GM19468 (cell line): ENCODE measurements around the gene NOLC1.
A peak's percentile ranks its signal among the peaks of the same experiment; 100 is the strongest.

Experiments
- ATAC-seq: cut with Tn5 transposase; IDR thresholded peaks from one replicate; pipeline ENCODE4 v1.9.1; 2021; ENCODE audit warnings: mild to moderate bottlenecking, moderate library complexity, moderate number of reproducible peaks; ENCODE audit not compliant: unreplicated experiment; ENCODE audit errors: extremely low read depth

The NOLC1 gene

DNA sequence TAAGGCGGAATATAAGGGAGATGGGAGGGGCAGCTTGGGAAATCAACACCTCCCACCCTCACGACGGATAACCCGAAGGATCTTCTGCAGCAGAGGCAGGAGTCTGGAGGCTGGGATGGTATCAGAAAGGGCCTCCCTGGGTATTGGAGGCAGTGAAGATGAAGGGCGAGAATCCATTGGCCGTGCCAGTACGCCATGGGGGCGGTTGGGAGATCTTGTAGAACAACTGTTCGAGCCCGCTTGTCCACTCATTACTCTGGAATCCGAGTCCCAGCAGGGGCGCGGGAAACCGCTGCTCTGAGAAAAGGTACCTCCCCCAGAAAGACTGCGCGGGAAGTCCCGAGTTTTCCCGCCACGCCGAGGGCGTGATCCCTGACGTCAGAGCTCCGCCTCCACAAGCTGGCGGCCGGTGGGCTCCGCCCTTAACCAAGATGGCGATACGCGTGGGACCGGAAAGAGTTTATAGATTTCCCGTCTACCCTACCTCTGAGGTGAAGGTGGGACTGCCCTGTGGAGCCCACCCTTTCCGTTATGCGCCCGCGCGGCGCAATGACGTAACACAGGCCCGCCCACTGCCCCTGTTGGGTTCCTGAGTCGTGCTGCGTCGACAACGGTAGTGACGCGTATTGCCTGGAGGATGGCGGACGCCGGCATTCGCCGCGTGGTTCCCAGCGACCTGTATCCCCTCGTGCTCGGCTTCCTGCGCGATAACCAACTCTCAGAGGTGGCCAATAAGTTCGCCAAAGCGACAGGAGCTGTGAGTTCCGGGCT is at the start of gene NOLC1:
TSS of gene NOLC1 (plus strand) at position 616 of the 771 bp plus-strand sequence. CDS start at position 638, 22 bp downstream.
- peak; percentile 94 for ATAC-seq

DNA sequence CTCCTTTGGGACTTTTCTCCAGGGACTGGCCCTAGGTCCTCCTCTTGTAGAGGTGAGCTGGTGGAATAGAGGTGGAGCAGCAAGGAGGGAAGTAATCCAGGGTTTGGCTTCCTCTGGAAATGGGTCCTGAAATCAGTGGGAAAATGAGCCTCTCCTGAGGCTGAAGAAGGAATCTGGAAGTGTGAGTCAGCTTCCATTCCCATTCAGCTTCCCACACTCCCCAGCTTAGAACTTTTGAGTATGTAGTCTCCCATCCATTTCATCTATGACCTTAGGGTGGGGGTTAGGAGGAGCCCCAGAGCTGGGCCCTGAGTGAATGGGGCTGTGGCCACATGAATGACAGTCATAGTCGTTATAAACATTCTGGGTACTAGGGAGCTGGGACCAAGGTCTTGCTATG is 49.8 kb upstream of the NOLC1 start:
- no peak for ATAC-seq

DNA sequence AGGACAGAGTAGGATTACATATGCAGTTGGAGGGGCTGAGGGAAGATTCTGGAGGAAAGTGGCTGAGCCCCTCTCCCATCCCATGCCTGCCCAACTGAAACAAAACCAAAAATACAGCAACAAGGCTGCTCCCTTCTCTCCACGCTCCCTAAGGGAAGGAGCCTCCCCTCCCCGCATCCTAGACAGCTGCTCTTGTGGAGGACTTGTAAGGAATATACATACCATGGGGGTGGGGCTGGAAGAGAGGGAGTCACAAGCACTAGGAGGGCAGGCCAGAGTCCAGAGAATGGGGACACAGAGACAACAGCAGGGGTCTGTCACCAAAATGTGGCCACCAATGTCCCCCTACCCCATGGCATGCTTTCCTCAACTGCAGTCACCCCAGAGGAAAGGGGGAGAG is 45.2 kb upstream of the NOLC1 start:
- ATAC-seq: no peak

DNA sequence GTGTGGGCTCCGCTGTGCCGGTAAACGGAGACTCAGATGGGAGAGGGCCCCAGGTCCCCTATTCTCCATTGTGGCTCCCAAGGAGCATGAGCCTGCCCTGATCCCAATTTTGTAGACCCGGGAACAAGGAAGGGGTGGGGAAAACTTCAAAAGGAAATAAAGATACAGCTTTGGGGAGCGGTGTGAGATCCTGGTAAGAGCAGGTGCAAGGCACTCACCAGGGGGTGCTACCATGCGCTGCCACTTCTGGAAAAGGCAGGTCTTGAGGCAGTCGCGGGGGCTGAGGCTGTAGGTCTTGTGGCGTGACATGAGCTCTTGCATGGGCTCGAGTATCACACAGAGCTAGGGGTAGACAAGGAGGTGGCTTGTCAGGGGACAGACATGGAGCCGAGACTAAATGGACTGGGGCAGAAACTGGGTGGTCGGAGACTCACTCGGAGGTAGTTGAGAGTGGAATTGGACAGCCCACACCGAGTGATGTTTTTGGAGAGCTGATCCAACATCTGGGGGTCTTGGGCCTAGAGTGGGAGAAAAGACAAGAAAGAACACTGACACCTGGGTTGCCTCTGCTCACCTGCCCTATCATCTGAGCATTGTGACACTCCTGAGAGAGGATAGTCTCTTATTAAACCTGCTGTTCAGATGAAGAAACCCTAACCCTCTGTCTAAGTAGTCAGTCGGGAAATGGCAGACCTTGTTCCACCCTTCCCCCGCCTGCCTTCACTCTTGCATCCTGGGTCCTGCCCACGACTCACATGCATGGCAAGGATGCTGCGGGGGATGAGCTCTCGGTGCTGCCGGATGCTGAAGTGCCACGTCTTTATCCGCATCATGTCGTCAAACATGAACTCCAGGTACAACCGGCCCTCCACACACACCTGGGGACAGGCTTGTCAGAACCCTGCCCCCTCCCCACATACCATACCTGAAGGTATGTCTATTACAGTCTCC is 42.7 kb upstream of the NOLC1 start:
- no peak for ATAC-seq

DNA sequence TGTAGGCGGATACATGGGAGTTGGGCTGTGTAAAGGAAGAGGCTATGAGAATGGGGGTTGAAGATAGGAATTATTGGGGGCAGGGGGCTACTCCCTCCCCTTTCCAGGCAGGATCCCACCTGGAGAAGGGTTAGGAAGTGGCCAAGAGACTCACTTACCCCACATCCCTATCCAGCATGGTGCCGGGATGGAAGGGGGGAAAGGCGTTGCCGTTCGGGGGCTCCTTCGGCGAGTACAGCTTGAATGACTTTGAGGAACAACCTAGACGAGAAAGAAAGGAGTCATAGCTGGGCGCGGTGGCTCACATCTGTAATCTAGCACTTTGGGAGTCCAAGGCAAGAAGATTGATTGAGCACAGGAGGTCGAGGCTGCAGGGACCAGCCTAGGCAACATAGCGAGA is 40.9 kb upstream of the NOLC1 start:
- ATAC-seq: no peak

DNA sequence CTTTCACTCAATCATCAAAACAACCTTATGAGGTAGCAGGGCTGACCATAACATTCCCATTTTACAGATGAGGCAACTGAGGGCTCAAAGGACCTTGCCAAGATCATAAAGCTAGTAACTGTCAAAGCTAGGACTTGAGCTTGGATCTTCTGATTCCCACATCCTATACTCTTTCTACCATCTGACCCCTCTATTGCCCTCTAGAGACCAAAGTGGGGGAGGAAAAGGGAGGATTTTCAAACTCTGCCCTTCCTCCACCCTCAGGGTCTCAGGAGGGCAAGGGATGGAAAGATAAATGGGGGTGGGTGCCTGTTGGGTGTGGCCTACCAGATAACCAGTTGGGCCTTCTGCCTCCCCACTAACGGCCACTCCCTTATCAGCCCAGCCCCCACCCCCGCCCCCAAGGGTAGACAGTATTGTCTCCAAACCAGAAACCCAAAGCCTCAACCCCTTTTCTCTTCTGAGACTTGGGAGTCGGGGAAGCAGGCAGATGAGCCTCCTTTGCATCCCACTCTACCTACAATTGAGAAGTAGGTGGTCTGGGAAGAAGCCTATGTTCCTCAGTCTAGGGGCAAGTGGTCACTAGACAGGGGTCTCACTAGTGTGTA is 39.9 kb upstream of the NOLC1 start:
- ATAC-seq: no peak

DNA sequence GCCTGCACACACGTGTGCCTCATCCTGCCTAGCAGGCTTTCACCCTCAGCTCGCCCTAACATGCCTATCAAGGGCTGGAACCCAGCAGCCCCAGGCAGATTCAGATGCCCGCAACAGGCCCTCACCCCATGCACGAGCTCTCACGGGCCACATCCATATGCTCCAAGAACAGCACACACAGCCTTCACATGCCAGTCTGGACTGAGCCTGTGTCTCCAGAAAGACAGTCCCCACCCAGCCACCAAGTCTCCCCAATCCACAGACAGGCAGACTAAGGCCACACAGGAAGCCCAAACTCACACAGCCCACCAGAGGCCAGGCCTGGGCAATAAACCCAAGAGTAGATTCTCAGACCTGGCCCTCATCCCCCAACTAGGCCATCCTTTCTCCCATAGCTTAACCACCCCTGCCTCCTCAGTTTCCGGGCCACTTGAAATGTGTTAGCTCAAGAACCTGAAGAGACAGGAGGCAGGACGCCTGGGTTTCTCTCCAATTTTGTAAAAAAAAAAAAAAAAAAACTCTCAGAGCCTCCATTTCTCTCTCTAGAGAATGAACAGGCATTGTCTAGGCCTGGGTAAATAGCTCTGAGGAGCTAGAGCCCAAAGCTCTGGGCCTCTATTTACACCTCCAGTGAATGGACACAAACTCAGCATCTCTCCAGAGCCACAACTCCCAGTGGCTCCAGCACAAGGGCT is 38.8 kb upstream of the NOLC1 start:
- ATAC-seq: no peak

DNA sequence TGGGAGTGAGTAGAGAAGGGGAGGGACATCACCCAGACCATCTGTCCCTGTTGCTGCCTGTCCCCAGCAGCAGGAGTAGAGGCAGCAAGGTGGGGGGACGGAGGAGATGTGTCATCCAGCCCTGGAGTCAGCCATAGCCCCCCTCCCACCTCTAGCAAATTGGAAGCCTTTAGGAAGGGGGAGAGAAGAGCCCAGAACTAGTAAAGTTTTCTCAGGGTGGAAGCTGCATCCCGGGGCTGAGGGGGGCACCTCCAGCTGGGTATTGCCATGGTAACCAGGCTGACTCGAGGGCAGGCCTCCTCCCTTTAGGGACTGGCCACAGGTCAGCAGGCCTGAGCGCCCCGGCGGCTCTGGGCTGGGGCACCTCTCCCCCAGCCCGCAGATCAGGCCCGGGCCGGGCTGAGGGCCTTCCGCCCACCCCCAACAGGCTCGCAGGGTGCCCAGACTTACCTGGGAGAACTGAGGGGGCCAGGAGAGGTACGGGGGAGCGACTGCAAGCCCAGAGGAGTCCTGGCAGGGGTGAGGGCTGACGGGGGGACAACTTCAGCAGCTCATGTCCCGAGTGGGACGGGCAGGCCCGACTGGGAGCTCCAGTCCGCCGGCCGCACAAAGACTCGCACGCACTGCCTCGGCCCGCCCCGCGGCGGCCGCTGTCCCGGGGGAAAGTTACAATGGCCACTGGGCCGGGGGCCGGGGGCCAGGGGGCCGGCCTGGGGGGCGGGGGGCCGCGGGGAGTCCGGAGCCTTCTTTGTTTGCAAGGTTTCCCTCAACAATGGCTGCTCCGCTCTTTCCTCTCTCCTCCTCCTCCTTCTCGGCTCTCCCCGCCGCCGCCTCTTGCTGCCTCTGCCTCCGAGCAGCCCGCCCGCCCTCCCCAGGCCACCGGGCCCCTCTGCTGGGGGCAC is 38.0 kb upstream of the NOLC1 start:
- no peak for ATAC-seq

DNA sequence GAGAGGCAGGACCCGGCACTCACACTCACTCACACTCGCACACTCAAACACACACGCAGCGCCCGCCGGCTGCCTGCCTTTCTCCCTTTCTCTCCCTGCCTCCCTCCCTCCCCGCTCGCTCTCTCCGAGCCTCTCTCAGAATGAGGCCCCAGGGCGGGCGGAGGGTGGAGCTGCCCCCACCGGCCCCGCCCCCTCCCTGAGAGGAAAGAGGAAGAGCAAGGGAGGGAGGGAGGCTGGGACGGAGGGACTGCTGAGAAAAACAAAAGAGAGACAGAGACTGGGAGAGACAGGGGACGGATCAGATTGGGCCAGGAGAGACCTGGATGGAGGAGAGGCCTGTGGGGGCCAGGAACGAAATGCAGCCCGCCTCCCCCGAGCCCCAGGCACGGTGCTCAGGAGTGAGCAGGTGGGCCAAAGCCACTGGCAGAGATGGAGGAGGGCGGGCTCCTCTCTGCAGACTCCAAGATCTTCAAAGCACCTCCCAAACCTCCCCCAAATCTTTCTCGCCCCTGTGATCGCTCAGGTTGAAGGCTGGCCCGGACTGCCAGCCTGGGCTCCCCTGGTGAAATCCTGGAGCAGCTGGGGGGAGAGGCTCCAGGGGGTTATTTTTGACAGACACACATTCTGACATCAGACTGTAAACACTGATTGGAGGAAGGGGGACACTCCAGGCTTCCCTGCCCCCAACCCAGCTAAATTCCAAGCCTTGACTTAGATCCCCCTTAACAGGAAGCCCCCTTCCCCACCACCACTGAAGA is 37.1 kb upstream of the NOLC1 start:
- ATAC-seq: no peak

DNA sequence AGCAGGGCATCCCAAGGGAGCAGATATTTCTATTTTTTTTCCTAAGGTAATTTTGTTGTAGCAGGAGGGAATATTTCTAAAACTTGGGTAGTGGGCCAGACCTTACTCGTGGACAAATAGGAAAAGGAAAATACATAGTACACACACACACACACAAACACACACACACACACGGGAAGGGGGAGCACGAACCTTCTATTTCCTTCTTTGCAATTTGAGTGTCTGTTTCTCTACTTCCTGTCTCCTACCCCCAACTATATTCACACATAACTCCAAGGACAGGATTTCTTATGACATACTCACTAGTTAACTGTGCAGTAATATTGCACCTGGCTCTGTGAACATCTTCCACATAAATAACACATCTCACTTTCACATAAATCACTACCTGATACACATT is 36.4 kb upstream of the NOLC1 start:
- no peak for ATAC-seq

DNA sequence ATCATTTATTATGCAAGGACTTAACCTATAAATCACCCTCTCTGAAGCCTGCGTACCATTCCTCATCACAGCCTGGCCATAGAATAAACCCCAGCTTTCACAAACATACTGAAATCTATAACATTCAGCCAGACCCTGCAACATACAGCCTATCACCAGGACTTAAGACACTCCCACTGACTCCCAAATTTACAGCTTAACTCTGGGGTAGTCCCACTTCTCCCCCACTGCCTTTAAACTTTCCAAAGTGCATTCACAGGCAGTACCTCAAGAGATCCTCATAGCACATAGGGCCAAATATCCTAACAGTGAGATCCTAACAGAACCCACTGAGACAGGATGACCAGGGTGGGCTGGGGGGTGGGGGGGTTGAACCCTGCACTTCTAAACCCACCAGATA is 35.5 kb upstream of the NOLC1 start:
- no peak for ATAC-seq

DNA sequence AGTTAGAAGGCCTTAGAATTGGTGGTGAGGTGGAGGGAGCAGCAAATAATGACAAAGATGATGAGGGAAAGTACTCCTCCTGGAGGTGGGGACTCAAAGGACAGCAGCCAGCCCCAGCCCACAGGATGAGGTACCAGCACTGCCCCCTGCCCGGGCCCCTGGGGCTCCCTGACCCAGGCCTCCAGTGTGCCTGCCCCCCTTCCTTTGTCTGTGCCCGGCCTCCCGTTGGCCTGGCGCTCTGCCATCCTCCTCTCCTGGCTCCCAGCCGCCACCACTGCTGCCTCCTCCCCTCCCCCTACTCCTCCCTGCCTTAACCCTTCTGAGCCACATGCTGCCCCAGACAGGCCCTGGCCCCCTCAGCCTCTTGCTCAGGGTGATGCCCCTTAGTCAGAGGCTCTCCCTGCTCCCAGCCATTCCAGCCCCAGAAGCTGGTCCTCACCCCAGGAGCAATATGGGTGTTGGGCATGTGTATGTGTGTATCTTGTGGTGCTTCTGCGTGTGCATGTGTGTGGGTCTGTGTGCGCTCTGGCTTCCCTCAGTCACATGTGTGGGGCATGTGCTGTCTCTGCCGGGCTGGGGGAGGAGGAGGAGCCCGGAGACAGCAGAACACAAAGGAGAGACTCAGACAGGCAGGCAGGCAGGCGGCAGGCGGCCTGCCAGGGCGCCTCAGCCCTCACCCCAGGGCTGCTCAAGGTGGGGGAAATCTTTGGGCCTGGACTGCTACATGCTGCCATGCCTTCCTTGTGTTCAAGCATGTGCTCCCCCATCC is 34.6 kb upstream of the NOLC1 start:
- ATAC-seq: no peak

DNA sequence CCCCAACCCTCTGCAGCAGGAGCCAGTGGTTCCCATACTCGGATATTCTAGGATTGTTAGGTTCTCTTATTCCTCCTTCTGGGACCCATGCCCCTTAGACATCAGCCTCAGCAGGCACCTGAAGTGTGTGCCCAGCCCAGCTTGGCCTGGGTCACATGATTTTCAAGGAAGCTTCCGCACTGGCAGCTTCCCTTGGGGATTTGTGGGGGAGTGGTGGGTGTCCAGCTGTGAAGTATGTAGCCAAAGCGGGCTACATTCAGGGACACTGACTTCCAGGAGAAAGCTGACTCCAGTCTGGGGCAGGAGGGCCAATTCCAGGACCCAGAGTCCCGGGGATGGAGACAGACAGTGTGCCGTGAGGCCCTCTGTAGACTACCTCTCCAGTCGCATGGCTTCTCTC is 33.3 kb upstream of the NOLC1 start:
- ATAC-seq: no peak

DNA sequence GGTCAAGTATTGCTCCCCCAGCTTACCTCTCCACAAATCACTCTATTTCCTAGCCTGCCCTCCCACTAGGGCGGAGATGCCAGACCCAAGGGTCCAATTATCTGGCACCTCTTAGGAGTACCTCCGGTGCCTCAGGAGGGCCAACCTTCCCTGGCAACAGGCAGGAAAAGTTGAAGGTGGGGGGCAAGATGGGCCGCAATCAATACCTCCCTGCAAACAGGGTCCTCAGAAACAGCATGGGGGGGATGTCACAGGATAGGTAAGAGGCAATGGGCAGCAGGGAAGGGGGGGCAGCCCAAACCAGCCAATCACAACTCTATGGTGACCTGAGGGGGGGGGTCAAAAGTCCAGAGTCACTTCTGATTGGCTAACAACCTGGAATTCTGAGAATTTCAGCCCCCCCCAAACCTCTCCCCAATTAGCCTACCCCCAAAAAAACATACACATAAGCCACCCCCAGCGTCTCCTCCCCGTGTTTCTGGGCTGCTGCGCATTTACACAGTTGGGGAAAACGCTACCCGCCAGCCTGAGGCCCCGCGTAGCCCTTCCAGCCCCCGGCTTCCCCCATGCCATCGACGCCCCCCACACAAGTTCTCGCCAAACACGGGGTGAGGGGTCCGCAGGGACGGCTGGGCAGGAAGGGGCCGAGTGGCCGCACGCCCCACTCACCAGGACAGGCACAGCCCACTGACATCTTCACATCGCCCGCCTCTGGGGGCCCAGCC is 32.6 kb upstream of the NOLC1 start:
- no peak for ATAC-seq

DNA sequence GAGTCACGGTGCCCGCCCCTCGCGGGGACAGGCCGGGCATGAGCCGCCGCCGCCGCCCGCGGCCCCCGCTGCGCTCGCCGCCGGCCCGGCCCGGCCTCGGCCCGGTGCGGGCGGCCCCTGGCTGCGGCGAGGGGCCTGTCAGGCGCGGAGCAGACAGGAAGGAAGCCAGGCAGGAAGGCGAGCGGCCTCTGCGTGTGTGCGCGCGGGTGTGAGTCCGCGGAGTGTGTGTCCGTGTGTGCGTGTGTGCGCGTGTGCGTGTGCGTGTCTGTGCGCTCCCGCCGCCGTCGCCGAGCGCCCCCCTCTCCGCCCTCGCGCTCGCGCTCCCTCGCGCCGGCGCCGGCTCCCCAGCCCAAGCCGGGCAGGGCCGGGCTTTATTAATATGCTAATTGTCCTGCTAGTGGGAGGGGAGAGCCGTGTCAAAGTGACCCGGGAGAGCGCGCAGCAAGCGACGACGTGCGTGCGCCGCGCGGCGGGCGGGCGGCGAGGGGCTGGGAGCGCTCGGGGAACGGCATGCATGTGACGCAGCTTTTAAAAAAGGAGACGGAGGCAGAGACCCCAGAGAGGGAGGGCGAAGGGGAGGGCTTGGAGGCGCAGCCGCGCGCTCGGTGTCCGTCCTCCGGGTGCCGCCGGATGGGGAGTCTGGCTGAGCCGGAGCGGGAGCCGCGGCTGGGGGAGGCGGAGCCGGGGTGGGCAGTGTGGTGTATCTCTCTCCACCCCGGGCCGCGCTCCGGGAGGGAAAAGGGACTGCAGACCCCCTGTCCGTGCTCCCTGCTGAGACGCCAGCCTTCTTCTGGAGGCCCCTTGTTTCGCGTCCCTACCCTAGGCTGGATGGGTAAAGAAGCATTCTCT is 31.8 kb upstream of the NOLC1 start, which contains the start of gene LDB1:
TSS of gene LDB1 (minus strand) at position 227 of the 849 bp plus-strand sequence. CDS start 258 bp downstream, outside the sequence.
- no peak for ATAC-seq
